Measurements from ENCODE around the gene AKR1B15.
A peak's percentile ranks its signal among the peaks of the same experiment; 100 is the strongest.

AKR1B15 gene

DNA sequence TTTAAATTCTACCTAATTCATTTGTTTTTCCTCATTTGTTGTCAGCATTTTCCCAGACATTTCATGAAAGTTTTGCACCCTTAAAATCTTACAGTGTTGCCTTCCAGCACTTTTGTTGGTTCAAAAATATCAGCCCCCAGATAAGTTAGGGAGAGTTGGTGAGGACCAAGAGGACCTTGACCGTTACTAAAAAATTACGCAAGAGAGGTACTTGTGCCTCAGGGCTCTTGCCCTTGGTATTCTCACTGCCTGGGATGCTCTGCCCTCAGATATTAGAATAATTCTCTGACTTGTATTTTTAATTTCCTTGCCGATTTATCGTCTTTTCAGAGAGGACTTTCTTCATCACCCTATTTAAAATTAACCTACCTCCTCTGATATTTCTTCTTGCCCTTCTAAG, 3.5 kb upstream of the AKR1B15 start:
- no peak for TF ChIP-seq EZH2 (IDR thresholded peaks at IDR 0.05; ENCODE audit: borderline replicate concordance, low read length)
- TF ChIP-seq, protein P1, sequence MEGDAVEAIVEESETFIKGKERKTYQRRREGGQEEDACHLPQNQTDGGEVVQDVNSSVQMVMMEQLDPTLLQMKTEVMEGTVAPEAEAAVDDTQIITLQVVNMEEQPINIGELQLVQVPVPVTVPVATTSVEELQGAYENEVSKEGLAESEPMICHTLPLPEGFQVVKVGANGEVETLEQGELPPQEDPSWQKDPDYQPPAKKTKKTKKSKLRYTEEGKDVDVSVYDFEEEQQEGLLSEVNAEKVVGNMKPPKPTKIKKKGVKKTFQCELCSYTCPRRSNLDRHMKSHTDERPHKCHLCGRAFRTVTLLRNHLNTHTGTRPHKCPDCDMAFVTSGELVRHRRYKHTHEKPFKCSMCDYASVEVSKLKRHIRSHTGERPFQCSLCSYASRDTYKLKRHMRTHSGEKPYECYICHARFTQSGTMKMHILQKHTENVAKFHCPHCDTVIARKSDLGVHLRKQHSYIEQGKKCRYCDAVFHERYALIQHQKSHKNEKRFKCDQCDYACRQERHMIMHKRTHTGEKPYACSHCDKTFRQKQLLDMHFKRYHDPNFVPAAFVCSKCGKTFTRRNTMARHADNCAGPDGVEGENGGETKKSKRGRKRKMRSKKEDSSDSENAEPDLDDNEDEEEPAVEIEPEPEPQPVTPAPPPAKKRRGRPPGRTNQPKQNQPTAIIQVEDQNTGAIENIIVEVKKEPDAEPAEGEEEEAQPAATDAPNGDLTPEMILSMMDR (IDR thresholded peaks at IDR 0.05; ENCODE audit: low read length), result no peak
- Histone ChIP-seq H3K9me2 (ENCODE audit: low read depth, low read length) (no peaks in the 10 kb centered on the region), H3K36me3 (ENCODE audit: insufficient read depth, low read length) (no peaks in the 10 kb centered on the region), H3K27me3 (ENCODE audit: insufficient read depth, low read length) (no peaks in the 10 kb centered on the region), H4K20me1 (ENCODE audit: insufficient read depth, low read length) (no peaks in the 10 kb centered on the region), H3K4me3 (ENCODE audit: low read depth, low read length, poor library complexity, severe bottlenecking) (no peak overlapping the region), H3K9me3 (ENCODE audit: low read length) (no peaks in the 10 kb centered on the region), H3K4me2 (ENCODE audit: low read length) (no peak overlapping the region), H2AFZ (ENCODE audit: low read length) (no peak overlapping the region), H3K4me1 (ENCODE audit: insufficient read depth, low read length, severe bottlenecking) (no peaks in the 10 kb centered on the region), H3K27ac (ENCODE audit: low read depth, low read length, poor library complexity, severe bottlenecking) (no peak overlapping the region), H3F3A (ENCODE audit: insufficient read depth, low read length) (no peaks in the 10 kb centered on the region), H3K79me2 (ENCODE audit: insufficient read depth, low read length) (no peaks in the 10 kb centered on the region), H3K9ac (ENCODE audit: low read length) (no peak overlapping the region)

DNA sequence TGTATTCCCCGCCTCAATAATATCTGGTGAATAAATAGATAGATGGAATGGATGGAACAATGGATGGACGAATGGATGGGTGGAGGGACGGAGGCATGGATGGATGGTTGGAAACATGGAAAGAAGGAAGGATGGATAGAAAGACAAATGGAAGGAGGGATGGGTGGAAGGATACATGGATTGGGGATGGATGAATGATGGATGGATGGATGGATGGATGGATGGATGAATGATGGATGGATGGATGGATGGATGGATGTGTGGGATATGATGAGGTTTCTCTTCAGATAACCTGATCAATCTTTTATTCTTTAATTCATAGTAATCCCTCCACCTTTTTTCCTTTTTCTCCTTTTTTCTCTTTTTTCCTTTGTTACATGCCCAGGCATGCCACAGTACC, 3.0 kb upstream of the AKR1B15 start:
- Histone ChIP-seq H3K4me1 (ENCODE audit: insufficient read depth, low read length, severe bottlenecking) (no peaks in the 10 kb centered on the region), H4K20me1 (ENCODE audit: insufficient read depth, low read length) (no peaks in the 10 kb centered on the region)

DNA sequence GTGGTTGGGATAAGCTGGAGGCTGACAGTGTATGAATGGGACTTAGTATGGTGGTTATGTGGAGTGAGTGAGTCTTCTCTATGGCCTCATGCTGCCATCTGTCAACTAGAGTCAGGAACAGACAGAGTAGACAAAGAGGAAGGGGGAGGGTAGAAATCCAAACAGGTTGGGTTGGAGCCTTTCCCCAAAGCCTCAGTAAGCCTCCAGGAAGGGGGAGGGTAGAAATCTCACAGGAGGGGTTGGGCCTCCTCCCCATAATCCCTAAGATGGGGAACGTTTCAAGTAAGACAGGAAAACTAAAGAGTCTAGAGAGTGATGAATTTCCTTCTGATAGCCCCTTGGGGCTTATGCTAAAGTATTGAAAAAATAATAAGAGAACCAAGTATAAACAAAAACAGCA, 2.0 kb upstream of the AKR1B15 start:
- H3K4me2 ChIP-seq (ENCODE audit: low read length), result no peak overlapping the region
- H3K9me2 ChIP-seq (ENCODE audit: low read depth, low read length), result no peaks in the 10 kb centered on the region
- no peaks in the 10 kb centered on the region for H3F3A ChIP-seq (ENCODE audit: insufficient read depth, low read length)
- no peak overlapping the region for H3K27ac ChIP-seq (ENCODE audit: low read depth, low read length, poor library complexity, severe bottlenecking)
- no peaks in the 10 kb centered on the region for H3K36me3 ChIP-seq (ENCODE audit: insufficient read depth, low read length)
- no peaks in the 10 kb centered on the region for H3K4me1 ChIP-seq (ENCODE audit: insufficient read depth, low read length, severe bottlenecking)
- no peaks in the 10 kb centered on the region for H3K79me2 ChIP-seq (ENCODE audit: insufficient read depth, low read length)
- no peaks in the 10 kb centered on the region for H4K20me1 ChIP-seq (ENCODE audit: insufficient read depth, low read length)
- H3K4me3 ChIP-seq (ENCODE audit: low read depth, low read length, poor library complexity, severe bottlenecking), result no peak overlapping the region
- H2AFZ ChIP-seq (ENCODE audit: low read length), result no peak overlapping the region
- H3K9me3 ChIP-seq (ENCODE audit: low read length), result no peaks in the 10 kb centered on the region
- no peak for TF ChIP-seq EZH2 (IDR thresholded peaks at IDR 0.05; ENCODE audit: borderline replicate concordance, low read length)
- no peak overlapping the region for H3K9ac ChIP-seq (ENCODE audit: low read length)
- H3K27me3 ChIP-seq (ENCODE audit: insufficient read depth, low read length), result no peaks in the 10 kb centered on the region

More for the DNA sequence above, 3.0 kb upstream of the AKR1B15 start:
- no peaks in the 10 kb centered on the region for H3K27me3 ChIP-seq (ENCODE audit: insufficient read depth, low read length)
- no peaks in the 10 kb centered on the region for H3K79me2 ChIP-seq (ENCODE audit: insufficient read depth, low read length)
- H3K9me2 ChIP-seq (ENCODE audit: low read depth, low read length), result no peaks in the 10 kb centered on the region
- no peaks in the 10 kb centered on the region for H3K9me3 ChIP-seq (ENCODE audit: low read length)
- H3F3A ChIP-seq (ENCODE audit: insufficient read depth, low read length), result no peaks in the 10 kb centered on the region
- no peak overlapping the region for H3K4me2 ChIP-seq (ENCODE audit: low read length)
- H3K9ac ChIP-seq (ENCODE audit: low read length), result no peak overlapping the region
- H3K27ac ChIP-seq (ENCODE audit: low read depth, low read length, poor library complexity, severe bottlenecking), result no peak overlapping the region
- no peaks in the 10 kb centered on the region for H3K36me3 ChIP-seq (ENCODE audit: insufficient read depth, low read length)
- no peak overlapping the region for H3K4me3 ChIP-seq (ENCODE audit: low read depth, low read length, poor library complexity, severe bottlenecking)
- TF ChIP-seq, protein P1 (IDR thresholded peaks at IDR 0.05; ENCODE audit: low read length), result no peak
- no peak for TF ChIP-seq EZH2 (IDR thresholded peaks at IDR 0.05; ENCODE audit: borderline replicate concordance, low read length)
- H2AFZ ChIP-seq (ENCODE audit: low read length), result no peak overlapping the region

DNA sequence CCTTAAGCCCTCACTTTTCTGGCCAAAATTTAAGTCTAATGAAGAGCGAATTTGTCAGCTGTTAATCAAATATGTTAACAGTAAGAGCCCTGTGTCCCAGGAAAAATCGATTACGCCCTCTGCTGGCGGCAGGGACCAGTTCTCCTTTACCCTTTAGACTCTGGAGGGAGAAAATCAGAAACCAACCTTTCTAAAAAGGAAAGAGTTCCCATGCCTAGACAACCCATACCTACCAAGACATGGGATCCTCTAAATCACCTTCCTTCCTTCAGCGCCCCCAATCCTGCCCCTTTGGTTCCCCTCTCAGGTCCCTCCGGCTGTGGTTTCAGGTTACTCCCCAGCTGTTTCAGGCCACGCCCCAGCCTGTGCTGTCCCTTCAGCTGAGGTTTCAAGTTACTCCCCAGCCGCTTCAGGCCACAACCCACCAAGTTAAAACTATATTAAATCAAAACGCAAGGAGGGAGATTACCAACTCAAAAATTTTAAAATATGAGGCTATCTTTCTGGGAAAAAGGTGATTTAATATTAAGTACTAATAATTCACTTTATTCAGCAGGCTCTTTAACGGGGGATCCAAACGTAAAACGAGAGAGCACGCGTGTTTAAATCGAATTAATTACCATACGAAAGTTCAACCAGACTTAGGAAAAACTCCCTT, 1.4 kb upstream of the AKR1B15 start:
- no peaks in the 10 kb centered on the region for H3K79me2 ChIP-seq (ENCODE audit: insufficient read depth, low read length)
- H3K4me2 ChIP-seq (ENCODE audit: low read length), result no peak overlapping the region
- no peak overlapping the region for H3K4me3 ChIP-seq (ENCODE audit: low read depth, low read length, poor library complexity, severe bottlenecking)
- no peaks in the 10 kb centered on the region for H4K20me1 ChIP-seq (ENCODE audit: insufficient read depth, low read length)
- H3K9me3 ChIP-seq (ENCODE audit: low read length), result no peaks in the 10 kb centered on the region
- H3K9ac ChIP-seq (ENCODE audit: low read length), result no peak overlapping the region
- no peak overlapping the region for H3K27ac ChIP-seq (ENCODE audit: low read depth, low read length, poor library complexity, severe bottlenecking)
- no peaks in the 10 kb centered on the region for H3K4me1 ChIP-seq (ENCODE audit: insufficient read depth, low read length, severe bottlenecking)
- H2AFZ ChIP-seq (ENCODE audit: low read length), result no peak overlapping the region
- no peaks in the 10 kb centered on the region for H3K27me3 ChIP-seq (ENCODE audit: insufficient read depth, low read length)
- H3F3A ChIP-seq (ENCODE audit: insufficient read depth, low read length), result no peaks in the 10 kb centered on the region
- no peaks in the 10 kb centered on the region for H3K36me3 ChIP-seq (ENCODE audit: insufficient read depth, low read length)
- no peak for TF ChIP-seq EZH2 (IDR thresholded peaks at IDR 0.05; ENCODE audit: borderline replicate concordance, low read length)
- TF ChIP-seq, protein P1 (IDR thresholded peaks at IDR 0.05; ENCODE audit: low read length), result peak; percentile 99
- no peaks in the 10 kb centered on the region for H3K9me2 ChIP-seq (ENCODE audit: low read depth, low read length)
